ENCODE measurements around the gene PDZD4. TPM values are rescaled to one million over a fixed set of nuclear protein-coding genes. Genes with fewer than 3 reads are reported as not detected.
A peak's percentile ranks its signal among the peaks of the same experiment; 100 is the strongest.

PDZD4 gene
- total and polyA plus RNA-seq, 10 of the 15 experiments (the other 5 are each of a cell fraction or from before 2014, with no cell fraction given), result 0.01 to 0.15 (median 0.04) TPM; not detected in 6

- Histone ChIP-seq H4K20me1 (ENCODE audit: control insufficient read depth, insufficient read depth) (no peaks in the 10 kb centered on the region), H3K36me3 (ENCODE audit: control insufficient read depth in 2 of 2, insufficient read depth in 2 of 2, low read length in 1 of 2) (no peaks in the 10 kb centered on the region), H3K9me3 (replicated peaks; ENCODE audit: control insufficient read depth, insufficient read depth, low read length) (no peaks in the 10 kb centered on the region; the same call in 2 of the 3 replicates), H3K4me3 (no peak within 1 kb of the TSS), H3K4me1 (ENCODE audit: control insufficient read depth, insufficient read depth, low read length) (no peaks in the 10 kb centered on the region), H2AFZ (ENCODE audit: control insufficient read depth, low read depth, low read length) (no peak within 1 kb of the TSS), H3K9ac (ENCODE audit: control insufficient read depth, insufficient read depth, low read length) (no peak within 1 kb of the TSS), H3K27ac (ENCODE audit: control insufficient read depth, insufficient read depth) (no peak within 1 kb of the TSS), H3K79me2 (ENCODE audit: control insufficient read depth, insufficient read depth, low read length) (no peaks in the 10 kb centered on the region), H3K27me3 (replicated peaks in 1 of 2; ENCODE audit: control insufficient read depth in 2 of 2, insufficient read depth in 2 of 2, low read length in 1 of 2) (no peaks in the 10 kb centered on the region), H3K4me2 (ENCODE audit: control insufficient read depth, insufficient read depth) (no peak within 1 kb of the TSS)
- 12% methylated on average over 26 of the region's 26 CpGs for WGBS (ENCODE audit: insufficient coverage, insufficient replicate concordance, low lambda C conversion rate, missing lambda C conversion rate)
- intact Hi-C loops (cut with micrococcal nuclease; ENCODE audit: unreplicated experiment), result loop anchor here (1.0 to 5.0 kb wide), 3 partner anchors 183 to 288 kb away; no protein-coding TSS in a partner anchor
- ATAC-seq (peak; percentile 95), FAIRE-seq (no peak), DNase-seq (ENCODE audit: low read depth, low spot score) (peak; percentile 0)
- ChIA-PET RAD21 (ENCODE audit: unreplicated experiment) (interaction anchor here (0.5 kb wide), 1 partner anchor 181 kb away, joined by 3 read pairs; no protein-coding TSS in a partner anchor), SMC1A (ENCODE audit: uncharacterized antibody, unreplicated experiment) (no interaction called here), CTCF (interaction anchor here (0.6 to 2.3 kb wide), 6 partner anchors 10 to 205 kb away, joined by 3 to 26 read pairs (median 4); partner anchors contain the start of gene SLC6A8), POLR2A (no interaction called here)
- BruUV-seq (replicated peaks), result no TSS peak
- in situ Hi-C loops (cut with MboI), result loop anchor here (5.0 kb wide), 1 partner anchor 198 kb away; no protein-coding TSS in a partner anchor
- no peak for TF ChIP-seq EED (IDR thresholded peaks at IDR 0.05; ENCODE audit: low read depth)
- TF ChIP-seq ATF3 (IDR thresholded peaks at IDR 0.05; ENCODE audit: borderline replicate concordance, extremely low read depth, low read depth, low read length), result no peak
- peak; percentile 14 to 33; a peak in 1 of 4 replicates for TF ChIP-seq BHLHE40 (IDR thresholded peaks at IDR 0.05; ENCODE audit: borderline replicate concordance in 1 of 2, low read depth in 2 of 2, low read length in 1 of 2)
- no peak for TF ChIP-seq RELB (IDR thresholded peaks at IDR 0.05; ENCODE audit: low read depth)
- TF ChIP-seq YY1 (IDR thresholded peaks at IDR 0.05; ENCODE audit: low read depth, low read length), result 0 out of 2 replicates have a peak, but pooled peaks have one; percentile 55
- TF ChIP-seq SMC3 (IDR thresholded peaks at IDR 0.05; ENCODE audit: borderline replicate concordance, low read length), result peak; percentile 83
- TF ChIP-seq RFX5 (IDR thresholded peaks at IDR 0.05; ENCODE audit: low read depth, low read length), result no peak
- TF ChIP-seq NKRF (conservative IDR thresholded peaks at IDR 0.05), result 0 out of 2 replicates have a peak, but pooled peaks have one; percentile 24
- TF ChIP-seq CHD4 (IDR thresholded peaks at IDR 0.05), result no peak
- TF ChIP-seq E2F4 (IDR thresholded peaks at IDR 0.05; ENCODE audit: low read depth, low read length), result no peak
- peak; percentile 79 to 90 (median 87) for TF ChIP-seq CTCF (IDR thresholded peaks at IDR 0.05 in 2 of 3, conservative IDR thresholded peaks at IDR 0.05 in 1 of 3; ENCODE audit: control insufficient read depth in 2 of 3, extremely low read depth in 1 of 3, insufficient read depth in 1 of 3, low read depth in 3 of 3, low read length in 3 of 3)
- TF ChIP-seq TARDBP (IDR thresholded peaks at IDR 0.05; ENCODE audit: borderline replicate concordance), result no peak
- peak; percentile 28; the same call in 1 of the 2 replicates for TF ChIP-seq GATAD2B (conservative IDR thresholded peaks at IDR 0.05; ENCODE audit: low read depth)
- TF ChIP-seq TAF1 (IDR thresholded peaks at IDR 0.05; ENCODE audit: borderline replicate concordance, low read depth, low read length), result no peak
- TF ChIP-seq RAD21 (IDR thresholded peaks at IDR 0.05; ENCODE audit: insufficient read depth, low read depth, low read length), result peak; percentile 85
Observed at GRCh38 chrX:153763989-153764755, 66.2 kb downstream of the PDZD4 start, which contains the start of gene PLXNB3. TSS of gene PLXNB3 (plus strand) at chrX:153764249. CDS start at chrX:153765536, 1,287 bp downstream.

Data from GM12878 (cell line).